ENCODE data around the gene PNMA6F. TPM values are rescaled to one million over a fixed set of nuclear protein-coding genes. Genes with fewer than 3 reads are reported as not detected.
"Not testable (repeated sequence)": the region's sequence is repeated elsewhere in the genome, so short reads cannot be mapped to it uniquely, and the experiment has no call there.

PNMA6F gene
- total and polyA plus RNA-seq, 7 donors, result not detected

DNA sequence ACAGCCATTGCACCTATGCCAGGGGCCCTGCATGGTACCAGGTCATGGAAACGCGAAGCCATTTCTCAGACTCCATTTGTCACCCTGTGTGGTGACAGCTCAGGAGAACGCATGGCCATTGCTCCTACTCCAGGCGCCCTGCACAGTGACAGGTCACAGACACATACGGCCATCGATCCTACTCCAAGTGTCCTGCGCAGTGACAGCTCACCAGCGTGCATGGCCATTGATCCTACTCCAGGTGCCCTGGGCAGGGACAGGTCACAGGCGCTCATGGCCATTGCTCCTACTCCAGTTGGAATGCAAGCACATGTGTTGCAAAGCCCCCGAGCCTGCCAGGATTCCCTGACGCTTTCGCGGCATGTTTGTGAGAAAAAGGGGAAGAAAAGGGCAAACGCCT lies 45.5 kb downstream of the PNMA6F start:
- H3K9me3 ChIP-seq; H3K4me1 ChIP-seq; H3K4me3 ChIP-seq; DNase-seq; H3K27ac ChIP-seq; H3K27me3 ChIP-seq; H3K36me3 ChIP-seq; intact Hi-C loops (cut with DNase I): not testable (repeated sequence)
- WGBS, 2 donors, result 89 to 97% methylated on average over 4 to 10 of the region's 14 CpGs

DNA sequence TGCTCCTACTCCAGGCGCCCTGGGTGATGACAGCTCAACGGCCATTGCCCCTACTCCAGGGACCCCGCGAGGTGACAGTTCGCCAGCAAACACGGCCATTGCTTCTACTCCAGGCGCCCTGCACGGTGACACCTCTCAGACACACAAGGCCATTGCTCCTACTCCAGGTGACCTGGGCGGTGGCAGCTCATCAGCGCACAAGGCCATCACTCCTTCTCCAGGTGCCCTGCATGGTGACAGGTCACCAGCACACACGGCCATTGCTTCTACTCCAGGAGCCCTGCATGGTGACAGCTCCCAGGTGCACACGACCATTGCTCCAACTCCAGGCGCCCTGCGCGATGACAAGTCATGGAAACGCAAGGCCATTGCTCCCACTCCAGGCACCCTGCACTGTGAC lies 46.1 kb downstream of the PNMA6F start:
- intact Hi-C loops (cut with DNase I); H3K27ac ChIP-seq; H3K4me1 ChIP-seq; H3K36me3 ChIP-seq; H3K4me3 ChIP-seq; H3K9me3 ChIP-seq; H3K27me3 ChIP-seq: not testable (repeated sequence)
- peak; percentile 12 for DNase-seq
- WGBS, 2 donors, result 92 to 98% methylated on average over 2 to 4 of the region's 16 CpGs

DNA sequence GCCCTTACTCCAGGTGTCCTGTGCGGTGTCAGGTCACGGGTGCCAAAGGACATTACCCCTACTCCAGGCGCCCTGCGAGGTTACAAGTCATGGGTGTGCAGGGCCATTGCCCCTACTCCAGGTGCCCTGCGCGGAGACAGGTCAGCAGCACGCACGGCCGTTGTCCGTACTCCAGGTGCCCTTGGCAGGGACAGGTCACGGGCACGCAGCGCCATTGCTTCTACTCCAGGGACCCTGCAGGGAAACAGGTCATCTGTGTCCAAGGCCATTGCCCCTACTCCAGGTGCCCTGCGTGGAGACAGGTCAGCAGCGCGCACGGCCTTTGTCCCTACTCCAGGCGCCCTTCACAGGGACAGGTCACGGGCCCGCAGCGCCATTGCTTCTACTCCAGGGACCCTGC lies 49.0 kb downstream of the PNMA6F start:
- H3K4me1 ChIP-seq, result not testable (repeated sequence)

DNA sequence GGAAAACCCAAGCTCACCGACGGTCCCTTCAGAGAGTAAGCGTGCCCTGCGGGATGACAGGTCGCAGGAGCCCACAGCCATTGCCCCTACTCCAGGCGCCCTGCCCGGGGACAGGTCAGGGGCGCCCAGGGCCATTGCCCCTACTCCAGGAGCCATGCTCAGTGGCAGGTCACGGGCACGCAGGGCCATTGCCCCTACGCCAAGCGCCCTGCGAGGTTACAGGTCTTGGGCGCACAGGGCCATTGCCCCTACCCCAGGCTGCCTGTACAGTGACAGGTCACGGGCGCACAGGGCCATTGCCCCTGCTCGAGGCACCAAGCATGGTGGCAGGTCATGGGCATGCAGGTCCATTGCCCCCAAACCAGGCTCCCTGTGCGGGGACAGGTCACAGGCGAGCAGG lies 49.5 kb downstream of the PNMA6F start:
- H3K27ac ChIP-seq; H3K4me3 ChIP-seq; H3K4me1 ChIP-seq; H3K9me3 ChIP-seq; H3K27me3 ChIP-seq; intact Hi-C loops (cut with DNase I); H3K36me3 ChIP-seq: not testable (repeated sequence)
- peak; percentile 28 for DNase-seq
- 94 to 96% methylated on average over 8 to 9 of the region's 19 CpGs for WGBS, 2 donors

More for the DNA sequence above, 49.0 kb downstream of the PNMA6F start:
- H3K36me3 ChIP-seq; H3K27ac ChIP-seq; H3K27me3 ChIP-seq; H3K9me3 ChIP-seq; H3K4me3 ChIP-seq; intact Hi-C loops (cut with DNase I): not testable (repeated sequence)
- 96 to 98% methylated on average over 14 to 15 of the region's 21 CpGs for WGBS, 2 donors
- DNase-seq, result peak; percentile 56

Small RNA genes within 50 kb of the gene (small RNA-seq; reads per million reads assigned to genes)
- gene AC152007.1, result 0 reads per million in 3 donors

Other genes with a start within 250 kb of the PNMA6F start
- gene PNMA6A, start 249.3 kb downstream of the PNMA6F start, total RNA-seq, result 1 to 10 TPM in 2 of 4 donors, under 1 TPM in 2; 0.36 to 3.1 (median 1.1) TPM
- gene PNMA6A, start 249.3 kb downstream of the PNMA6F start, polyA plus RNA-seq, result 1 to 10 TPM in 1 of 3 donors, under 1 TPM in 2; 0.23 to 1.1 (median 0.60) TPM
- not detected for gene MAGEA1, start 142.5 kb downstream of the PNMA6F start, total RNA-seq
- gene MAGEA1, start 142.5 kb downstream of the PNMA6F start, polyA plus RNA-seq, result not detected
- 10 to 100 TPM in 2 of 4 donors, 1 to 10 TPM in 2; 8.6 to 13.3 (median 9.9) TPM for gene ZNF275, start 12.4 kb upstream of the PNMA6F start, total RNA-seq
- 1 to 10 TPM; 1.4 to 3.7 (median 2.4) TPM for gene ZNF275, start 12.4 kb upstream of the PNMA6F start, polyA plus RNA-seq
- gene PNMA6E, start 79.6 kb upstream of the PNMA6F start, total RNA-seq, result not detected
- gene PNMA6E, start 79.6 kb upstream of the PNMA6F start, polyA plus RNA-seq, result not detected
- 1 to 10 TPM in 3 of 4 donors, under 1 TPM in 1; 0.71 to 2.2 (median 2.0) TPM for gene ZFP92, start 89.7 kb upstream of the PNMA6F start, total RNA-seq
- gene ZFP92, start 89.7 kb upstream of the PNMA6F start, polyA plus RNA-seq, result under 1 TPM in 1 of 3 donors, not detected in 2; 0.35 TPM
- gene TREX2, start 124.3 kb upstream of the PNMA6F start, total RNA-seq, result 1 to 10 TPM in 2 of 4 donors, under 1 TPM in 1, not detected in 1; 0.16 to 3.6 (median 2.4) TPM
- under 1 TPM in 1 of 3 donors, not detected in 2; 0.87 TPM for gene TREX2, start 124.3 kb upstream of the PNMA6F start, polyA plus RNA-seq
- gene HAUS7, start 148.8 kb upstream of the PNMA6F start, total RNA-seq, result 10 to 100 TPM; 16.8 to 28.2 (median 25.4) TPM
- 10 to 100 TPM; 15.0 to 37.8 (median 18.3) TPM for gene HAUS7, start 148.8 kb upstream of the PNMA6F start, polyA plus RNA-seq
- 100 to 1,000 TPM in 1 of 4 donors, 10 to 100 TPM in 1, 1 to 10 TPM in 2; 5.7 to 181 (median 10.1) TPM for gene BGN, start 173.2 kb upstream of the PNMA6F start, total RNA-seq
- gene BGN, start 173.2 kb upstream of the PNMA6F start, polyA plus RNA-seq, result 10 to 100 TPM in 1 of 3 donors, 1 to 10 TPM in 2; 1.8 to 29.9 (median 9.0) TPM
- gene ATP2B3, start 195.9 kb upstream of the PNMA6F start, total RNA-seq, result under 1 TPM; under 0.01 to 0.95 (median 0.26) TPM
- gene ATP2B3, start 195.9 kb upstream of the PNMA6F start, polyA plus RNA-seq, result under 1 TPM in 1 of 3 donors, not detected in 2; 0.26 TPM